Measurements from ENCODE around the gene PPOX. TPM values are rescaled to one million over a fixed set of nuclear protein-coding genes. Genes with fewer than 3 reads are reported as not detected.

Gene PPOX
- 11.7 and 14.3 TPM in 2 replicates for total RNA-seq (2014; rRNA removed; shearing (Covaris generic))

GRCh38 chr1:161165742-161166668 is at the start of gene PPOX:
Gene PPOX (plus strand): TSS chr1:161166426. CDS start chr1:161166848, 422 bp downstream.
- peak; percentile 98 for DNase-seq (ENCODE audit: low spot score)

DNA sequence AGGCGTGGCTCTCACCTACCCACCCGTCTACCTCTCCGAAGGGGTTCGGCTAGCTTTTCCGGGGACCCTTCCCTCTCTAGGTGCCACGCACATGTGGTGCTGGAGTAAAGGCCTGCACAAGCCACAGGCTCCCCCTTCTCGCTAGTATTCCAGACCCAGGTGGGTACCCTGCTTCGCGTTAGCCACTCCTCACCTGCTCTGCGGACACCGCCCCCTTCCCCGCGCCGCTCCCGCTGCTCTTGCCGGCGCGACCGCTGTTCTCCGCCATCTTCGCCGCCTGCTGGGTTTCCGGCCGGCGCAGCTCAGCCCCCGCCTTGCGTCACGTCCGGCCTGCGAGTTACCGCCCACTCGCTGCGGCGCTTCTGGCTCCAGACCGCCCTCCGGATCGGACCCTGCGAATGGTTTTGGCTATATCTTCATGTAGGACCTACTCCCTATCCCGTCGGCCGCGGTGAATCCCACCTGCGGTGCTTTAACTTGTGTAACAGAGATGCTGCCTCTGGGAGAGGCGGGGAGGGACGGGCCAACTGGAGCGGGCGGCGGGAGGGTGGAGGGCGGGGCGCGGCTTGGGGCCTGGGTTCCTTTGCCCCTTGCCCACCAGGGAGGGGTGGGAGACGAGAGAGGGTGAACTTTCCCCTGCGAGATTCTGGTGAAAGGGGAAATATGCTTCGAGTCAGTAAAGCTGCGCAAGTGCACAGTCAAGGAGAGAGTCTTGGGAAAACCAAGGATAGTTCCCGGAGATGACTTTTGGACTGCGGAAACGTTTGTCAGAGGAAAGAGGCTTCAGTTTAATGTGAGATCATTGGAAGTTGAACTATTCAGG is 48.3 kb upstream of the PPOX start, which contains the start of the genes NIT1 and PFDN2:
Gene NIT1 (plus strand): TSS at position 347 of the 823 bp plus-strand sequence. CDS start 72 bp downstream, at position 419.
Gene PFDN2 (minus strand): TSS at position 279 of the 823 bp plus-strand sequence. CDS start 11 bp downstream, at position 268.
- peak; percentile 85 for DNase-seq (ENCODE audit: low spot score)

GRCh38 chr1:161119092-161119903 is 46.9 kb upstream of the PPOX start:
- peak; percentile 78 for DNase-seq (ENCODE audit: low spot score)

GRCh38 chr1:161121042-161121650 is 45.1 kb upstream of the PPOX start:
- DNase-seq (ENCODE audit: low spot score) = no peak

DNA sequence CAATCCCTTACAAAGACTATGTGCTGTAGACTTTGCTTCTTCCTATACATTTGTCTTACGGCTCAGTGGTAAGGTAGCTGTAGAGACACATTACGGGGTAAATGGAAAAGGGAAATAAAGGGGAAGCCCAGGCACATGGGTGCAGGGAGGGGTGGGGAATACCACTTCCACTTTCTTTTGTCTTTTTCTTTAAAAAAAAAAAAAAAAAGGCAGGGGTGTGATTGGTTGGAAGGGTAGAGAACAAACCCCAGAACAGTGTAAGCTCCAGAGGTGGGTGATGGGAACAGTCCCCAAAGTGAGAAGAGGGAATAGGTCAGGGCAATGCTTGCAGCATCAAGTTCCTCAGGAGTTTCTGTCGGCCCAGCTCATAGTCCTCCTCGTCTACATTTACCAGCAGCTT is 44.4 kb upstream of the PPOX start:
- DNase-seq (ENCODE audit: low spot score) = no peak

DNA sequence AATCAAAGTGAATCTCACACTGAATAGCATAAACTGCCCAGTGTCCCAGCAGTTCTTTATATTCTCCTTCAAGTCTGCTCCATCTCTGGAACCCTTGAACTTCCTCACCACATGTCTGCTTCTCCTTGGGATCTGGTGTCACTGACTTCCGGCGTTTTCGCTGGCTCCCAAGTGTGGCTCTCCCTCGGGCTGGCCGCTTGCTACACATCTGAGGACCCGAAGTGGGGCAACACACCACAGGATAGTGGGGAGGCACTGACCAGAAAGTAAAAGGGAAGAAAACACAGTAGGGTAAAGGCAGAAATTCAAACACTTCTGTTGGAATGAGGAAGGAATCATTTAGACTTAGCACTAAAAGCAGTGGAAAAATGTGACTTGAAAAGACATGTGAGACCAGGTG is 43.3 kb upstream of the PPOX start:
- no peak for DNase-seq (ENCODE audit: low spot score)

DNA sequence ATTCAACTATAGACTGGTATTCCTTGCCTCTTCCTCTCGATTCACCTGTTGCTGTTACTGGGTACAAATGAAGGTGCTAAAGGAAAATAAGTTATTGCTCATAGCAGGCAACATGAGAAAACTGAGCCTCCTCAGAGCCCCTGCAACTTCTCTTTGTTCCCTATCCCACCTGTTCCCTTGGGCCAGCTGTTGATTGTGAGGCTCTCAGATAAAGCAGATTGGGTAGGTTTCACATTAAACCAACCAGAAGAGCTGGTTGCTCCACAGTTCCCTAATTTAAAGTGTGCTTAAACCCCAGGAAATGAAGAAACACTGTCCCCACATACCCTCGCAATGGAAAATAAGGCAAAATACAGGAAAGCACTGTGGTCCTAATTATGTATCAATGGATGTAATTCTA is 38.6 kb upstream of the PPOX start:
- DNase-seq (ENCODE audit: low spot score) = no peak

- DNase-seq (ENCODE audit: low spot score) = no peak
These were observed 37.4 kb upstream of the PPOX start for GRCh38 chr1:161128591-161129420.

DNA sequence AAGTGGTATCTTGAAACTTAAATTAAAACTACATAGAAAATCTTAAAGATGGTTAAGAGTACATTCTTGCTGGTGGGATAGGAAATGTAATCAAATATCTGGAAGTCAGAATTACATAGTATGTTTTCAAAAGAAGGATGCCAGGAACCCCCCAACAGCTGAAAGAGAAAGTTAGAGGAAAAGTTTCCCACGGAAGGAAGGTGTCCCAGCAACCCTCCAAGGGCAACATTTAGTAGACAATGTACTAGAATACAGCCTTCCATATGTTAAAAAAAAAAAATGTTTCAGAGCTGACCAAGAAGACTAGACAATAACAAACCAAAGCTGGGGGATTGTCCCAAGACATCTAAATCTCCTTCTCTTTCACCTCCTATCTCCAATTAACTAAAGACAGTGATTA is 36.0 kb upstream of the PPOX start:
- no peak for DNase-seq (ENCODE audit: low spot score)

- DNase-seq (ENCODE audit: low spot score) = peak; percentile 15
These were observed 34.5 kb upstream of the PPOX start for GRCh38 chr1:161131523-161132409.

DNA sequence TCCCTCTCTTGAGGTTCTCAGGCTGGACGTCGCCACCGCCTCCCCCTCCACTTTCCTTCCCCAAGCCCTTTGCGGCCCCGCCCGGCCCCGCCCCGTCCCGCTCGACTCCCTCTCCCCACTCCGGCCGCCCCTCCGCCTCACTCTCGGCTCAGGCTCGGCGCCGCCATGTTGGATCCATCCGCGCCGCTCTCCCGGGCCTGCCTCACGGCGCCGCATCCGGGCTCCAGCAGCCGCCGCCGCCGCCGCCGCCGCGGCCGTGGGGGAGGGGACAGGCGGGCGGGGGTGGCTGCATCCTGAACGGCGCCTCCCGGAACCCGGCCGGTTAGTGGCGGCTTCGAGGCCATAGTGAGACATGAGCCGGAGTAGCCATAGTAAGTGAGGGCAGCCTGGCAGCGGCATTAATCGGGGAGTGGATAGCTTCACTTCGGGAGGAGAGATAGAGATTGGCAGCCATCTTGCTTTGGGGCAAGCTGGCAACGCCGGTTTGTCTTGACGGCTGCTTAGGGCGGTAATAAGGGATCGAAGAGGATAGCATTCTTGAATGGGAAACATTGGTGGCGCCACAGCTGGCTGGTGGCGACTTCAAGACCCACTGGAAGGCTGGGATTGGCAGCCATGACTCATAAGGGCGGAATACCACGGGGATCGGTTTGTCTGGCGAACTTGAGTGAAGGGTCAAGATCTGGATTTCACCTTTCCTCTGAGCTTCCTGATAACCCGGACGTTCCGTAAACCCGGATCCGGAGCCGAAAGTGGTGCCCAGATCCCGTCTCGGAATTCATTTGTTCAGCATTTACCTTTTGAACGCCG is 33.6 kb upstream of the PPOX start, which contains the start of gene DEDD:
Gene DEDD (minus strand): TSS at position 258 of the 810 bp plus-strand sequence. CDS start 8,205 bp downstream, outside the sequence.
- peak; percentile 90 for DNase-seq (ENCODE audit: low spot score)

GRCh38 chr1:161133220-161133740 is 32.9 kb upstream of the PPOX start:
- DNase-seq (ENCODE audit: low spot score) = no peak

DNA sequence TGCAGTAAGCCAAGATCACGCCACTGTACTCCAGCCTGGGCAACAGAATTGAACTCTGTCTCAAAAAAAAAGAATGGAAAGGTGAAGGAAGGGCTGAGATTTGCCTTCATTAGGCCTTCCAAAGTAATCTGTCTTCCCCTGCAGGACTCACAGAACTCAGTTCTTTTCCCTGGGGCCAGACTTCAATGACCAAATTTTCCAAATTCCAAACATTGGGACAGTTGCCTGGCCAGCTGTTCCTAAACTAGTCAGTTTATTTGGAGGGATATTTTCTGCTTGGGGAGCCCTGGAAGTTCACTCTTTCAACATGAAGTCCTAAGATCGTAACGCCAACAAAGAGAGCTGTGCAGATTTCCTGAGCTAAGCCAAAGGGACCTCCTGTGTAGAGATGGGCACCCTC is 28.3 kb upstream of the PPOX start:
- DNase-seq (ENCODE audit: low spot score) = no peak

DNA sequence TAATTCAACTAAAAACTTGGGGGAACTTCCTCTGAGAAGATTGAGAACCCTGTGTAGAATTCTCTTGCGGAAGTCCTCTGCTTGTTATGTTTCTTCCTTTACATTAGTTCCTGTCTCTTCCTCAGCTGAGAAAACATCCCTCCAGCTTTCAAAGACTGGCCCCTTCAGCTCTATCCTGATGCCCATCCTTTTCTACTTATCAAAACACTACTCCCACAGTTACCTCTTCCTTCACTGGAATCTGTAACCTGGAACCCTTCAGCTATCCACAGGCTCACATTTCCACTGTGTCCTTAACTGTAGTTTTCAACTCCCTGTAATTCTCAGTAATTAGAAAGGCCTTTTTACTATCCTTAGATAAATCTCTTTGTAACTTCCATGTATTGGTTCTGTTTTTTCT is 27.8 kb upstream of the PPOX start:
- DNase-seq (ENCODE audit: low spot score) = no peak

DNA sequence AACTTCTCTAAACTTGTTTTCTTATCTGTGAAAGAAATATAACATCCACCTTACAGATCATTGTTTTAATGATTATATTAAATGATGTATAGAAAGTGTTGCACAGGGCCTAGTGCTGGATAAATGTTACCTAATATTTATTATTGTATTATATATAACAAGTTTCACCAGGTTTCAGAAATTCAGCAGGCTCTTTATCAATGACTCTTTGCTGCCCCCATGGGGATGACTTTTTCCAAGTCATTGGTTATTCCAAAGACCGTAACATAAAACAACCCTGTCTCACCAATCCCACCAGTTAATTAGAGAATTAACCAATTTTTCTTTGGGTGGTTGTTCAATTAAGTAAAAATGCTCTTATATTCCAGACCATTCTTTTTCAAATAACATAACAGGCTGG is 26.5 kb upstream of the PPOX start:
- peak; percentile 77 for DNase-seq (ENCODE audit: low spot score)

GRCh38 chr1:161140755-161141400 is 25.3 kb upstream of the PPOX start:
- no peak for DNase-seq (ENCODE audit: low spot score)

DNA sequence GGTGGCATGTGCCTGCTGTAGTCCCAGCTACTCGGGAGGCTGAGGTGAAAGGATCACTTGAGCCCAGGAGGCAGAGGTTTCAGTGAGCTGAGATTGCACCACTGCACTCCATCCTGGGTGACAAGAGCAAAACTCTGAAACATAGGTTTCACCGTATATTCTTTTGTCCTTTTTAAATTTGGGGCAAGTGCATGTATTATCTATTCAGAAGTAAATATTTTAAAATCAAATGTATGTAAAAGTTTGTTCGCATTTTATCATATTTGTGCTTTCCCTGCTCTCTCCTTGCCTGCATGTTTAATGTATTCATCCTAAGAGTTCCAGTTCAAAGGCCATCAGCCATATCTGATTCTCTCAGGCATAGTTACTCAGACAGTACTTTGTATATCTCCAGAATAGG is 20.4 kb upstream of the PPOX start:
- no peak for DNase-seq (ENCODE audit: low spot score)

Measured in HT-29 (cell line).